OCI-M2 (cell line): Measurements from ENCODE around the gene RASGEF1B.

Experiments
- DNase-seq: peaks from one replicate; lab custom pipeline; 2025; ENCODE audit not compliant: unreplicated experiment; lab: John Stamatoyannopoulos, UW

The RASGEF1B gene

GRCh38 chr4:81466841-81467671 is 4.7 kb downstream of the RASGEF1B start:
- DNase-seq = peak; percentile 39

- DNase-seq = no peak
Measured at GRCh38 chr4:81465406-81466340, 6.0 kb downstream of the RASGEF1B start.

GRCh38 chr4:81460834-81461233 is 10.9 kb downstream of the RASGEF1B start:
- no peak for DNase-seq

GRCh38 chr4:81460191-81460701 is 11.5 kb downstream of the RASGEF1B start:
- no peak for DNase-seq

GRCh38 chr4:81459228-81459627 is 12.5 kb downstream of the RASGEF1B start:
- no peak for DNase-seq

- no peak for DNase-seq
Measured at GRCh38 chr4:81457921-81458520, 13.7 kb downstream of the RASGEF1B start.

GRCh38 chr4:81457345-81457744 is 14.4 kb downstream of the RASGEF1B start:
- no peak for DNase-seq

GRCh38 chr4:81455897-81456296 is 15.8 kb downstream of the RASGEF1B start:
- no peak for DNase-seq

GRCh38 chr4:81454948-81455347 is 16.8 kb downstream of the RASGEF1B start:
- no peak for DNase-seq

GRCh38 chr4:81454499-81454898 is 17.2 kb downstream of the RASGEF1B start:
- DNase-seq = no peak

- DNase-seq = no peak
Measured at GRCh38 chr4:81453024-81453423, 18.7 kb downstream of the RASGEF1B start.

- DNase-seq = no peak
Measured at GRCh38 chr4:81452452-81453006, 19.2 kb downstream of the RASGEF1B start.

GRCh38 chr4:81449015-81449414 is 22.7 kb downstream of the RASGEF1B start:
- no peak for DNase-seq

GRCh38 chr4:81447566-81448229 is 24.0 kb downstream of the RASGEF1B start:
- DNase-seq = no peak

- no peak for DNase-seq
Measured at GRCh38 chr4:81446634-81447033, 25.1 kb downstream of the RASGEF1B start.

GRCh38 chr4:81445196-81445595 is 26.5 kb downstream of the RASGEF1B start:
- no peak for DNase-seq

- no peak for DNase-seq
Measured at GRCh38 chr4:81442484-81443085, 29.1 kb downstream of the RASGEF1B start.

GRCh38 chr4:81440949-81441348 is 30.8 kb downstream of the RASGEF1B start:
- no peak for DNase-seq

- DNase-seq = no peak
Measured at GRCh38 chr4:81436941-81437574, 34.6 kb downstream of the RASGEF1B start.

GRCh38 chr4:81436096-81436495 is 35.6 kb downstream of the RASGEF1B start:
- no peak for DNase-seq
